ENCODE data around the gene IFITM5. TPM values are rescaled to one million over a fixed set of nuclear protein-coding genes. Genes with fewer than 3 reads are reported as not detected.
A peak's percentile ranks its signal among the peaks of the same experiment; 100 is the strongest.

The IFITM5 gene
- total and polyA plus RNA-seq, 2 donors (not counting 1 experiment from before 2014, with no cell fraction given): not detected

GRCh38 chr11:289398-289711 lies 10.0 kb downstream of the IFITM5 start:
- Mint-ChIP-seq H3K27me3 (peaks cover 9% of the 10 kb centered on the region), H3K9me3 (ENCODE audit: insufficient read depth) (no peaks in the 10 kb centered on the region), H3K27ac (peak overlapping the region; percentile 83), H3K4me3 (peak overlapping the region; percentile 81), H3K4me1 (peaks cover 20% of the 10 kb centered on the region)
- TF ChIP-seq CTCF (IDR thresholded peaks at IDR 0.05) (no peak), EZH2 (IDR thresholded peaks at IDR 0.05; ENCODE audit: borderline replicate concordance, insufficient read depth, low read depth, low read length, poor library complexity, severe bottlenecking) (no peak)
- Histone ChIP-seq H3K79me2 (ENCODE audit: control insufficient read depth, insufficient read depth, low read length) (peaks cover 8% of the 10 kb centered on the region), H3K4me3 (ENCODE audit: control extremely low read depth in 1 of 5, extremely low read depth in 1 of 5, insufficient read depth in 1 of 5, low read depth in 2 of 5, low read length in 4 of 5) (peak overlapping the region in 3 of 5 experiments; percentile 29 to 63 (median 41)), H3K4me2 (replicated peaks; ENCODE audit: low read depth, low read length, poor library complexity, severe bottlenecking) (peak overlapping the region; percentile 99), H4K20me1 (ENCODE audit: control insufficient read depth, insufficient read depth, low read length, poor library complexity, severe bottlenecking) (no peaks in the 10 kb centered on the region), H3K27me3 (replicated peaks in 1 of 4; ENCODE audit: control extremely low read depth in 1 of 4, control insufficient read depth in 3 of 4, insufficient read depth in 4 of 4, low read length in 3 of 4) (peaks cover 0 to 22% (median 3%) of the 10 kb centered on the region in 4 experiments), H2AFZ (ENCODE audit: insufficient read depth, low read depth, low read length, poor library complexity, severe bottlenecking) (no peak overlapping the region), H3K9me3 (ENCODE audit: control extremely low read depth in 1 of 3, control insufficient read depth in 2 of 3, insufficient read depth in 1 of 3, low read length in 2 of 3) (no peaks in the 10 kb centered on the region), H3K27ac (ENCODE audit: low read length in 2 of 2) (no peak overlapping the region), H3K36me3 (replicated peaks in 1 of 2; ENCODE audit: control extremely low read depth in 1 of 2, control insufficient read depth in 1 of 2, extremely low read depth in 1 of 2, insufficient read depth in 2 of 2, low read length in 1 of 2) (no peaks in the 10 kb centered on the region), H3K4me1 (ENCODE audit: control insufficient read depth in 2 of 2, insufficient read depth in 2 of 2, low read length in 2 of 2) (peaks cover 18 to 25% of the 10 kb centered on the region in 2 donors), H3K9ac (ENCODE audit: low read length) (peak overlapping the region; percentile 28)
- WGBS (ENCODE audit: insufficient coverage): 13% methylated on average over 3 of the region's 14 CpGs
- no peak for DNase-seq
- CTCF ChIA-PET: interaction anchor here (0.6 to 5.6 kb wide), 3 partner anchors 16 to 39 kb away, joined by 4 to 35 read pairs (median 5); no protein-coding TSS in a partner anchor
- POLR2A ChIA-PET: interaction anchor here (0.8 to 2.7 kb wide), 3 partner anchors 10 to 82 kb away, joined by 3 to 11 read pairs (median 9); partner anchors contain the start of genes BET1L and RIC8A
- intact Hi-C loops (cut with micrococcal nuclease): loop anchor here (2.0 to 5.0 kb wide), 2 partner anchors 21 to 52 kb away; partner anchors contain the start of genes PSMD13 and SIRT3
- peak; percentile 7 for ATAC-seq (ENCODE audit: low read depth)
